ENCODE results near the gene WNT8A. TPM values are rescaled to one million over a fixed set of nuclear protein-coding genes. Genes with fewer than 3 reads are reported as not detected.

Gene WNT8A
- total RNA-seq, 1 donor from 2014 or later = not detected

DNA sequence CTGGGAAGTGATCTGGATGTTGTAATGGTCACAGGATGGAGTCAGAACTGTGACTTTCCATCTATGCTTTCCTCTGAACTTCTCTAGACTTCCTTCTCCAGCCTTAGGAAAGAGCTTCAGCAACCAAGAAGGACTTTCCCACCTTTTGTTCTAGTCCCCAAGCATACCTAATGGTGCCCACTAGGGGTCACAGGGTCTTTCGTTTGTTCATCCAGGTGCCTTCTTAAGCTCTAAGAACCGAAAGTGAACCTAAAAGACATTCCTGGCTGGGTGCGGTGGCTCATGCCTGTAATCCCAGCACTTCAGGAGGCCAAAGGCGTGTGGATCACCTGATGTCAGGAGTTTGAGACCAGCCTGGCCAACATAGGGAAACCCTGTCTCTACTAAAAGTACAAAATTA is 1.8 kb upstream of the WNT8A start:
- DNase-seq (ENCODE audit: low read depth) = no peak

GRCh38 chr5:138091685-138092084 is 7.9 kb downstream of the WNT8A start:
- no peak for DNase-seq (ENCODE audit: low read depth)

DNA sequence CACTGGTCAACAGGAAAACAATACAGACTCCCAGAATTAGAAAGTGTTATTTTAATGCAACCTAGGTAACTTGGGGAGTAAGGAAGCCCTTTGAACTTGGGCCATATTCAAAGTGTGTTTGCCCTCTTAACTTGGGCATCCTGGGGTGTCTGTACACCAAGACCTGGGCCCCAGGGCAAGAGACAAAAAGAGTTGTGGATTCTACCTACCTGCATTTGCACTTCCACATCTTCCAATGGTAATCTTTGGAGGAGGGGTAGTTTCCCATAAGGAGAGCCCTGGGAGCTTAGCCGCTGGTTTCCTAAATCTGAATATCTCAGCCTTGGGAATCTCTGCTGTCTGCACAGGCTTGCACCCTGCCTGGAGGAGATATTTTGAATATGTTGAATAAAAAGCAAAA is 8.5 kb downstream of the WNT8A start:
- no peak for DNase-seq (ENCODE audit: low read depth)

DNA sequence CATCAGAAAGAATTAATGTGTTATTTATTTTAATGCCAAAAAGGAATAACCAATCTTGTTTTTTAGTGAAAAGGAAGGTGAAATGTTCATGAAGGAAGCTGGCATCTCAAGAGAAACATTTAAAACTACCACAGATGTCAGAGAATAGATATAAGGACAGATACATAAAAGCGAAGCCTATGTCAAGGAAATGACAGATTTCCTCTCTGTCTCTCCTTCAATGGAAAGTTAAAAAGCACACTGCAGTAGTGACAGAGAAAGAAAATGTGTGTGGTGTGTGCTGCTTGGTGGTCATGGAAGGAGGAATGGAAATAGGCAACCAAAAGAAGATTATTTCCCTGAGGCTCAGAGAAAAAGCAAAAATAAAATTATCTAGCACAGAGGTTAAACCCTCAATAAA is 9.2 kb downstream of the WNT8A start:
- no peak for DNase-seq (ENCODE audit: low read depth)

DNA sequence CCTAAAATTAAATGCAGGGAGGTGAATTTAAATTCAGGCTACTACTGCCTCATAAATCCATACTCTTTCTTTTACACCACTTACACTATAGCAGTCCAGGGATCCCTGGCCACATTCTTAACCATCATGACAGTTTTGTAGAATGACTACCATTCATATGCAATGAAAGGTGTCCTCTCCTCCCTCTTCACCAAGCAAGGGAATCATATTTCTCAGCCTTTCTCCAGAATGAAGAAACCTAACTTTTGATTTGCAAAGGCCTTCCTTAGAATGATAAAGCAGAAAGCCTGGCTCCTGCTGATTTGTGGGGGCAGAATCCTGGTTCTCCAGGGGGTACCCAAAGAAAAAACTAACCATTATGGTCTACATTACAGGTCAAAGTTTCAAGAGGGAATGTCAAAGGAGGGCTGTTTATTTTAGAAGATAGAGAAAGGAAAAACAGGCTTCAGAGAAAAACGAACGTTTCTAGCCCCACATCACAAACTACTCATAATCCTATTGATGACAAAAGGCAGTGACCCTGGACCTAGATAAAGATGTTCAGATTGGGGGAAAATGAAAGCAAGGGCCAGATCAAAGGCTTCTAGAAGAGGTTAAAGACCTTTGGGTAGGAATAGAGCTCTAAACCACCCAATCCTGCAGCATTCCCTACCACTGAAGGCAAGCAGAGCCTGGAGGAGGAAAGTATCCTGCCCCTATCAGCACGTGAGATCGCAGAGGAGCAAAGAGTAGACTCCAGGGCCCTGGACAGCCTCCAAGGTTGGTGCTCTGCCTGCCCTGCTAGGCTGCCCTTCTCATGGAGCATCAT is 11.5 kb downstream of the WNT8A start:
- DNase-seq (ENCODE audit: low read depth) = no peak

DNA sequence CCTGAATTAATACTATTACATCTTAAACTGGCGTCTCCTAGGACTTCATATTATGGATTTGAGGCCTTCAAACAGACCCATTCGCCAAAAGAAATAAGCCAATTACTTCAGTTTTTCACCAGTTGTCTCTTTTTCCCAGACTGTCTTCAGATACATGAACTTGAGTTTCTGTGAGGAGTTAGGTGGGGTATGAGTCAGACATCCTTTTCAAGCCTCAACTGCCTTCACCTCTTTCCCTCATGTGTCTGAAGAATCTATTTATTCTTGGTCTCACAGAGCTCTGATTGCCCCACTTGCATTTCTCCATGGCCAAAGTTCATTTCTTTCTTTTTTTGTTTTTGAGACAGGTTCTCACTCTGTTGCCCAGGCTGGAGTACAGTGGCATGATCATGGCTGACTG is 12.5 kb downstream of the WNT8A start:
- no peak for DNase-seq (ENCODE audit: low read depth)

- DNase-seq (ENCODE audit: low read depth) = no peak
Observed at GRCh38 chr5:138096997-138097828, 13.4 kb downstream of the WNT8A start.

DNA sequence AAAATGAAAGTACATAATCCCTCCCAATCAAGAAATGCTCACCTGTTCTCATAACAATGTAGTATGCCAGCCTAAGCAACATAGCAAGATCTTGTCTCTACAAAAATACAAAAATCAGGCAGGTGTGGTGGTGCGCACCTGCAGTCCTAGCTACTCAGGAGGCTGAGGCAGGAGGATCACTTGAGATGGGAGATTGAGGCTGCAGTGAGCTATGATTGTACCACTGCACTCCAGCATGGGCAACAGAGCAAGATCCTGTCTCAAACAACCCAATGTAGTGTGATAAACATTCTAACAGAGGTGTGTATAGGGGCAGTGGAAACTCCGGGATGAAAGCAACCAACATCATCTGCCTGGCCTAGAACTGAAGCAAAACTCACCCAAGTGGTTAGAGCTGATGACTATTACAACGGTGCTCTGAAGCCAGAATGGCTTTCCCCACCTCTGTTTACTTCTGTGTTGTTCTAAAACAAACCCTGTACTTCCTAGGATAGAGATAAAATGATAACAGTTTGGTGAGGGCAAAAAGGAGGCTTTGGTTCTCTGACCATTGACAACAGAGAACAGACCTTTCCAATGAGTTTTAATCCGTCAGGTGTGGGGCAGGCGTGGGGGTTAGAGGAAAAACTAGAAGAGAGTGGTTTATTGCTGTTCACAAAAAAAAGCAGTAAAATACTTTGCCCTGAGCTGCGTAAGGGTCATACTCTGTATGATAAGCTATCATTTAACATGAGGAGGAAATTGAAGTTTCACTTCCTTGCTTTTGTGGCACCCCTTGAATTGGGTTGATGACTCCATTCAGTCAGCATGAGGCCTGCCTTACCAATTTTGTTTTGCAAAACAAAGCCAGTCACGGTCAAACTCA is 18.9 kb downstream of the WNT8A start:
- DNase-seq (ENCODE audit: low read depth) = no peak

- no peak for DNase-seq (ENCODE audit: low read depth)
Observed at GRCh38 chr5:138103319-138103637, 19.4 kb downstream of the WNT8A start.

- no peak for DNase-seq (ENCODE audit: low read depth)
Observed at GRCh38 chr5:138105709-138106108, 21.9 kb downstream of the WNT8A start.

GRCh38 chr5:138107213-138107612 is 23.4 kb downstream of the WNT8A start:
- no peak for DNase-seq (ENCODE audit: low read depth)

GRCh38 chr5:138109463-138110265 is 25.8 kb downstream of the WNT8A start:
- no peak for DNase-seq (ENCODE audit: low read depth)

- DNase-seq (ENCODE audit: low read depth) = peak; percentile 55
Observed at GRCh38 chr5:138110266-138110963, 26.6 kb downstream of the WNT8A start.

DNA sequence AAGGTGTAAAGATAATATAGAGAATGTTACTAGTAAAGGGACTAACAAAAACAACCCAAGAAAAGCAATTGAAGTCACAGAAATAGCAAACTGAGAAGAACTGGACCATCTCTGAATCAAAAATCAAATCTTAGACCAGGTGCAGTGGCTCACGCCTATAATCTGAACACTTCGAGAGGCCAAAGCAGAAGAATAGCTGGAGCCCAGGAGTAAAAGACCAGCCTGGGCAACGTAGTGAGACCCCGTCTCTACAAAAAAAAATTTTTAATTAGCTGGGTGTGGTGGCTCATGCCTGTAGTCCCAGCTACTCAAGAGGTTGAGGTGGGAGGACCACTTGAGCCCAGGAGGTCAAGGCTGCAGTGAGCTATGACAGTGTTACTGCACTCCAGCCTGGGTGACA is 27.3 kb downstream of the WNT8A start:
- DNase-seq (ENCODE audit: low read depth) = no peak

DNA sequence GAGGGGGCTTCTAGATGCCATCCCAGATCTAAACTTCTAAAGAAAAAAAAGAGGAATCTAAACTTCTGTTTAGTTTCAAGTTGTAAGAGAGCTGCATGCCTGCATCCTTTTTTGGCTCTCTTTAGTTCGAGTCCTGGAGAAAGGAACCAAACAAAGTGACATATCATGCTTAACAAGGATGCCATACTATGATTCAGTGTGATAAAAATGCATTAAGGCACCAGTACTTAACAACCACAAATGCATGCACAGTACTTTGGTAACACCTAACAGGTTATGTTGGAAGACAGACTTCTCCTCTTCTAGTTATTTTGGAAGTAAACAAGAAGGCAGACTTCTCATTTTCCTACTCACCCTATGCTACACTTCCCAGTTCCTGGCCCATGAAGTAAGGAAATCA is 28.1 kb downstream of the WNT8A start:
- DNase-seq (ENCODE audit: low read depth) = no peak

- DNase-seq (ENCODE audit: low read depth) = no peak
Observed at GRCh38 chr5:138115254-138115653, 31.4 kb downstream of the WNT8A start.

DNA sequence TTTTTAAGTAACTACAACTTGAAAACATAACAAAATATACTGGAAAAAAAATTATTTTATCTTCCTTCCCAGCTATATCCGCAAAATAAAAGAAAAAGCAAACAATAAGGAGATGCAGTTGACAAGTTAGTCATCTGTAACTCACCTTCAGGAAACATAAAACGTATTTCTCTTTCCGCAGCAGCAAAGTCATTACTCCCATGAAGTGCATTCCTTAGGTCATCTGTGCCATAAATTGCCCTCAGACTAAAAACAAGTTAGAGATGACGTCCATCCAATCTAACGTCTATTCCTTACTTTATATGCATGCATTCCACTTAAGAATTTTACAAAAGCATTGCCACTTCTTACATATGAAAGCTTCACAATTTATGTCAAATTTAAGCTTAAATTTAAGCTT is 44.5 kb downstream of the WNT8A start:
- no peak for DNase-seq (ENCODE audit: low read depth)

DNA sequence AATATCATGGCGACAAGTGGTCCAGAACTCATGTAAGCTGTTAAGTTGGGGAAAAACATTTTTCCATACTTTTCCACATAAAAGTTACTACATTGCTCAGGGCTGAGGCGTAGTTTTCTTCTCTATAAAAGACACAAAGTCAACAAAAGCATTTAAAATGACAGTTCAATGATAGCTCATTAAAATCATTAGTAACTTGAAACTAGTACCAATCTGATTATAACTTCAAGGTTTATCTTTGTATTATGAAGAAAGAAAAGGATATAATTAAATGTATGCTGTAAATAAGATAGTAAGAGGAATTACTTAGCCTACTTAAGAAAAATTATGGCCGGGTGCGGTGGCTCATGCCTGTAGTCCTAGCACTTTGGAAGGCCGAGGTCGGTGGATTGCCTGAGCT is 45.5 kb downstream of the WNT8A start:
- DNase-seq (ENCODE audit: low read depth) = no peak

DNA sequence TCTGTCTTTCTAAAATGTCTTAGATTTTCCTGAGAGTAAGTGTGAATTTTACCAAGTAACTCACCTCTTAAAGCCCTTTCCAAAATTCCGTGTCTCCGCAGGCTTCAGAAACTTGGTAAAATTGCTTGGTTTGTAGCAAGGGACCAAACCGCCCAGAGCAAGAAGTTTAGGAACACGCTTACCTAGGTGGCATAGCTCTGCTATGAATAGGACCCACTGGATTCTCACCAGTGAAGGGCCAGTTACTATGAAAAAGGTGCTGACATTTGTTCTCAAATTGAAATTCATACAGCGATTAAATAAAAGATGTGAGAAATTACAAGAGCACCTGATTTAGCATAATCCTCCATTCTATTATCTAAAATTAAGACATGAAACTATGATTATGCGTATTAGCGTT is 48.7 kb downstream of the WNT8A start:
- no peak for DNase-seq (ENCODE audit: low read depth)

Measured in myocyte (in vitro differentiated cells).